Stimulated activated CD4-positive, alpha-beta T cell treated with anti-CD3 and anti-CD28 coated beads, Interleukin-1b, Interleukin-23, amount 100 ng/mL, for 24 hours (primary cell): ENCODE measurements around the gene KRTAP1-1.
"Not testable (repeated sequence)": the region's sequence is repeated elsewhere in the genome, so short reads cannot be mapped to it uniquely, and the experiment has no call there.

Experiments
- DNase-seq, 4 experiments: peaks; one replicate each; pipeline ENCODE4 v3.0.0-alpha.2; 2020; ENCODE audit warnings: low read depth in 4 of 4, low spot score in 1 of 4

The KRTAP1-1 gene

GRCh38 chr17:41013181-41013580 is 28.1 kb downstream of the KRTAP1-1 start:
- no peak for DNase-seq

GRCh38 chr17:41012326-41013120 is 28.7 kb downstream of the KRTAP1-1 start:
- no peak for DNase-seq

- no peak for DNase-seq
Measured at GRCh38 chr17:41010441-41010840, 30.8 kb downstream of the KRTAP1-1 start.

DNA sequence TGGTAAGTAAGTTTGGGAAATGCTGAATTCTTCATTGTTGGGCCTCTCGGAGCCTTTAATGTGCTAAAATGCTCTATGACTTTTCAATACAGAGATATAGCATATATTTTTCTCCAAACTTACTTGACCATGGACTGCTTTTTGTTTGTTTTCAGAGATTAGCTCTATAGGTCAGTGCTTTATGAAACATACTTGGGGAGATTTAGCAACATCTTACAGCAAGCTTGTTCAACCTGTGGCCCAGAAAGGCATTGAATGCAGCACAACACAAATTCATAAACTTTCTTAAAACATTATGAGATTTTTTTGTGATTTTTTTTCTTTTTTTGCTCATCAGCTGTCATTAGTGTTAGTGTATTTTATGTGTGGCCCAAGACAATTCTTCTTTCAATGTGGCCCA is 31.3 kb downstream of the KRTAP1-1 start:
- no peak for DNase-seq

DNA sequence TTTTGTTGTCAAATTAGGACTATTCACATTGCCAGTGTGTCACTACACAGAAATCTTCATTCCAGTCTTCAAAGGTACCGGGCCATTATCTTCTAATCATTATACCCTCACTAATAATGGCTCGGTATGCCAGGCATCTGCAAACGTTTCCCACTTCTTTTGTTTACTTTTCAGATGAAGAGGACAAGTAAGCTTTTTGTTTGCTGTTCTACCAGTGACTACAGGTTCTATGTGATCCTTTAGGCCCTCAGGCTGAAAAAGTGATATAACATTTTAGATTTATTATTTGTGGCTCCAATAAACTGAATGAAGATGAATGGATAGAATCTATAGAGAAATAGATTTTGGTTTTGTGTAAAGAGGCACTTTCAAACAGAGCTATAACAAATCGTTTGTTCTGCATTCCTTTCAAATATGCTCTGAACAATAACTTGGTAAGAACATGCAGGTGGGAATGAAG is 31.9 kb downstream of the KRTAP1-1 start:
- DNase-seq, result no peak

- no peak for DNase-seq
Measured at GRCh38 chr17:41008811-41009210, 32.4 kb downstream of the KRTAP1-1 start, which contains the start of gene KRTAP3-1. TSS of gene KRTAP3-1 (minus strand) at chr17:41009128. CDS start at chr17:41009074, 54 bp downstream.

- DNase-seq, result no peak
Measured at GRCh38 chr17:41004397-41004796, 36.9 kb downstream of the KRTAP1-1 start.

DNA sequence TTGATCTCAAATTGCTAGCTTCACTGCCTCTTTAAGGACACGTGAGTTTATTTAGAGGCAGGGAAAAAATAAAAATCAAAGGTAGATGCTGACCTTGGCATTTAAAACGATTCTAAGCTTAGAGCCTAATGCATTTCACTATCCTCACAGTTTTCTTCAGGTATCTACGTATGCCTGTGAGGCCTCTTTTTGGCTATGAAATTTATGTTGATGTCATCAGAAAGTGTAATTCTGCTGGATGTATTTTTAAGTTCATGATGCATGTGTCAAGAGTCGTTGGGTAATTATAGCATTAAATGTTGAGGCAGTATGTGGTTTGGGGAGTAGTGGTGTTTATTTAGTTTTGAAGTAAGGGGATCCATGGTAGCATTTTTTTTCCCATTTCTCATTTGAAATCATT is 37.3 kb downstream of the KRTAP1-1 start:
- DNase-seq, result no peak

GRCh38 chr17:41002814-41003213 is 38.4 kb downstream of the KRTAP1-1 start:
- no peak for DNase-seq

GRCh38 chr17:41001795-41002194 is 39.5 kb downstream of the KRTAP1-1 start:
- DNase-seq, result no peak

GRCh38 chr17:40999563-40999962 is 41.7 kb downstream of the KRTAP1-1 start, which contains the start of gene KRTAP3-2:
TSS of gene KRTAP3-2 (minus strand) at chr17:40999906. CDS start at chr17:40999853, 53 bp downstream.
- not testable (repeated sequence) for DNase-seq

DNA sequence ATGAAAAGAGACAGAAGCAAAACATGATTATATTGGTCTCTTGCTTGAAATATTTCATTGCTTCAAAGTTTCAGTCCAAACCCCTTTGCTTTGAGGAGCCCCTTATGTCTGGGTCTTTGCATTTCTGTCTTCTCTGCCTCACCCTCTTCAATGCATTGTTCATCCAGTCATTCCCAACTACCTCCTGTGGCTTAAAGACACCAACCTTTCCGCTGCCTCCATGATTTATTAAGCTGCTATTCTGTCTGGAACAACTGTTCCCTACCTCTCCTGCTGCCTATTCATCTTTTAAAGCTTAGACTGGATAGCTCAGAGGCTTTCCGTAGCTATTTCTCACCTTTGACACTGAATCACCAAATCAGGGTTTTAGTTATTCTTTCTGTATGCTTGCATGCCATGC is 43.9 kb downstream of the KRTAP1-1 start:
- DNase-seq, result no peak

GRCh38 chr17:40996829-40997228 is 44.4 kb downstream of the KRTAP1-1 start:
- DNase-seq, result no peak

GRCh38 chr17:40995116-40995515 is 46.1 kb downstream of the KRTAP1-1 start:
- DNase-seq, result no peak

GRCh38 chr17:40993839-40994238 is 47.4 kb downstream of the KRTAP1-1 start, which contains the start of gene KRTAP3-3:
TSS of gene KRTAP3-3 (minus strand) at chr17:40994164. CDS start at chr17:40994097, 67 bp downstream.
- DNase-seq, result no peak

GRCh38 chr17:40993084-40993483 is 48.2 kb downstream of the KRTAP1-1 start:
- DNase-seq, result no peak

GRCh38 chr17:40992666-40993065 is 48.6 kb downstream of the KRTAP1-1 start:
- DNase-seq, result no peak
